Adrenal gland (tissue), 12 donors: ENCODE results near the gene CD44. TPM values are rescaled to one million over a fixed set of nuclear protein-coding genes. Genes with fewer than 3 reads are reported as not detected.

ENCODE experiments used
- DNase-seq, 7 donors: peaks; one replicate each; pipeline ENCODE4 v3.0.0-alpha.2; 2019 to 2020
- H3K27ac ChIP-seq, 5 donors: fragments of 200-600 bp; sonication (generic) in 4 of 5; 1 replicate in 3 of 5; 2 replicates in 2 of 5; pipeline versions ENCODE4 v1.5.1 to v1.8.0; 2016 to 2020; ENCODE audit warnings: mild to moderate bottlenecking in 1 of 5
- H3K27me3 ChIP-seq: fragments of 200-600 bp; 2 replicates; pipeline ENCODE4 v1.8.0; 2021
- H3K36me3 ChIP-seq, 2 donors: fragments of 200-600 bp; replicated peaks in 1 of 2; 1 replicate in 1 of 2; 2 replicates in 1 of 2; pipeline versions ENCODE4 v1.5.1 to v1.8.0; 2018 to 2022
- H3K4me1 ChIP-seq, 2 donors: fragments of 200-600 bp; replicated peaks in 1 of 2; 1 replicate in 1 of 2; 2 replicates in 1 of 2; pipeline versions ENCODE4 v1.5.1 to v1.8.0; 2018 to 2021
- H3K4me3 ChIP-seq, 4 donors: fragments of 200-600 bp; sonication (generic) in 3 of 4; one replicate each; pipeline ENCODE4 v1.5.1; 2016 to 2018
- H3K9me3 ChIP-seq, 3 donors: fragments of 200-600 bp; sonication (generic) in 1 of 3; replicated peaks in 1 of 3; 1 replicate in 2 of 3; 2 replicates in 1 of 3; pipeline versions ENCODE4 v1.5.1 to v1.8.0; 2016 to 2021
- POLR2A ChIP-seq, 2 donors: fragments of 450-650 bp; IDR thresholded peaks; one replicate each; pipeline ENCODE4 v1.6.1; 2017; ENCODE audit warnings: antibody characterized with exemption in 2 of 2, mild to moderate bottlenecking in 2 of 2, moderate library complexity in 1 of 2
- WGBS, 4 donors: extraction: QIAGEN DNeasy Blood & Tissue Kit in 2 of 4; methylation state at CpG; one replicate each; pipeline versions ENCODE4 v1.1.5 to v1.1.7; 2013 to 2017; 5-methylcytosine and 5-hydroxymethylcytosine counted together
- intact Hi-C, 2 donors: fragments of 100-400 bp; cut with DNase I; formaldehyde crosslinking; loops; one replicate each; pipeline versions ENCODE4 v1.14.1 to v1.15.0; 2022 to 2023
- polyA plus RNA-seq, 3 donors: library from polyadenylated mRNA; stranded (reverse); fragments of 200-250 nt in 2 of 3; fragments of 350-450 nt in 1 of 3; fragmentation: Illumina TruSeq in 1 of 3; extraction: RNeasy Lipid Tissue Mini Kit (QIAGEN cat#74804) in 1 of 3; gene quantifications; one replicate each; pipeline ENCODE4 v1.2.3, GENCODE V29; 2013 to 2014
- total RNA-seq, 9 donors: library from RNA; depleted of rRNA in 4 of 9; stranded (reverse); fragments of >200 nt in 4 of 9; fragments of 120-200 nt in 1 of 9; fragmentation: NEBNext Ultra II Directional in 1 of 9; extraction: Animal tissue kit (Norgen Biotek cat#: 25700) in 1 of 9; gene quantifications; one replicate each; pipeline versions ENCODE4 v1.1.0 to v1.2.4, GENCODE V29; 2013 to 2023
- TF ChIP-seq, protein P1 (sequence below), 6 experiments: fragments of 450-650 bp in 4 of 6; fragments of 200-600 bp in 2 of 6; sonication (generic) in 1 of 6; IDR thresholded peaks; 1 replicate in 5 of 6; 2 replicates in 1 of 6; pipeline versions ENCODE4 v1.5.1 to v1.8.0; 2016 to 2021; ENCODE audit warnings: antibody characterized with exemption in 6 of 6, mild to moderate bottlenecking in 2 of 6, moderate library complexity in 1 of 6
- donor health status: healthy with polysubstance abuse.
- donor health status: Bipolar disorder and iron deficiency.
- donor health status: DM: yes; HTN: yes; CAD: no.
- donor health status: DM: no; HTN: no; CAD: no.
- donor health status: DM: no; HTN: no; CAD: no.
- donor health status: DM: yes; HTN: yes; CAD: no.

Gene CD44
- total and polyA plus RNA-seq, 12 donors, result 10.2 to 110 (median 77.5) TPM

DNA sequence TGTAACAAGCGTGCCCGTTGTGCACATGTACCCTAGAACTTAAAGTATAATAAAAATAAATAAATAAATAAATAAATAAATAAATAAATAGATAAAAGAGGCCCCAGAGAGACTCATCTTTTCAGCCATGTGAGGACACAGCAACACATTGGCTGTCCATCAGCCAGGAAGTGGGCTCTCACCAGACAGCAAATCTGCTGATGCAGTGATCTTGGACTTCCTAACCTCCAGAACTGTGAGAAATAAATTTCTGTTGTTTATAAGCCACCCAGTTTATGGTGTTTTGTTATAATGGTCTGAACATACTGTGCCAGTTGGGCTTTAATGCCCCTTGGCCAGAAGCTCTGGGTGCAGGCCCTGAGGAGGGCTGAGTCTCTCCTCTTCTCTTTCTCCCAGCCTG, 42.2 kb upstream of the CD44 start:
- peak in 1 of 7 donors; percentile 20 for DNase-seq
- intact Hi-C loops, result no loop called here
- 39 to 94% (median 67%) methylated on average over 2 of the region's 2 CpGs for WGBS, 4 donors
- Histone ChIP-seq H3K36me3 (no peaks in the 10 kb centered on the region), H3K27ac (no peak overlapping the region), H3K9me3 (no peaks in the 10 kb centered on the region), H3K27me3 (no peaks in the 10 kb centered on the region), H3K4me3 (no peak overlapping the region), H3K4me1 (no peaks in the 10 kb centered on the region)
- no peak for TF ChIP-seq POLR2A (IDR thresholded peaks at IDR 0.05)
- TF ChIP-seq, protein P1, sequence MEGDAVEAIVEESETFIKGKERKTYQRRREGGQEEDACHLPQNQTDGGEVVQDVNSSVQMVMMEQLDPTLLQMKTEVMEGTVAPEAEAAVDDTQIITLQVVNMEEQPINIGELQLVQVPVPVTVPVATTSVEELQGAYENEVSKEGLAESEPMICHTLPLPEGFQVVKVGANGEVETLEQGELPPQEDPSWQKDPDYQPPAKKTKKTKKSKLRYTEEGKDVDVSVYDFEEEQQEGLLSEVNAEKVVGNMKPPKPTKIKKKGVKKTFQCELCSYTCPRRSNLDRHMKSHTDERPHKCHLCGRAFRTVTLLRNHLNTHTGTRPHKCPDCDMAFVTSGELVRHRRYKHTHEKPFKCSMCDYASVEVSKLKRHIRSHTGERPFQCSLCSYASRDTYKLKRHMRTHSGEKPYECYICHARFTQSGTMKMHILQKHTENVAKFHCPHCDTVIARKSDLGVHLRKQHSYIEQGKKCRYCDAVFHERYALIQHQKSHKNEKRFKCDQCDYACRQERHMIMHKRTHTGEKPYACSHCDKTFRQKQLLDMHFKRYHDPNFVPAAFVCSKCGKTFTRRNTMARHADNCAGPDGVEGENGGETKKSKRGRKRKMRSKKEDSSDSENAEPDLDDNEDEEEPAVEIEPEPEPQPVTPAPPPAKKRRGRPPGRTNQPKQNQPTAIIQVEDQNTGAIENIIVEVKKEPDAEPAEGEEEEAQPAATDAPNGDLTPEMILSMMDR (IDR thresholded peaks at IDR 0.05), result no peak

DNA sequence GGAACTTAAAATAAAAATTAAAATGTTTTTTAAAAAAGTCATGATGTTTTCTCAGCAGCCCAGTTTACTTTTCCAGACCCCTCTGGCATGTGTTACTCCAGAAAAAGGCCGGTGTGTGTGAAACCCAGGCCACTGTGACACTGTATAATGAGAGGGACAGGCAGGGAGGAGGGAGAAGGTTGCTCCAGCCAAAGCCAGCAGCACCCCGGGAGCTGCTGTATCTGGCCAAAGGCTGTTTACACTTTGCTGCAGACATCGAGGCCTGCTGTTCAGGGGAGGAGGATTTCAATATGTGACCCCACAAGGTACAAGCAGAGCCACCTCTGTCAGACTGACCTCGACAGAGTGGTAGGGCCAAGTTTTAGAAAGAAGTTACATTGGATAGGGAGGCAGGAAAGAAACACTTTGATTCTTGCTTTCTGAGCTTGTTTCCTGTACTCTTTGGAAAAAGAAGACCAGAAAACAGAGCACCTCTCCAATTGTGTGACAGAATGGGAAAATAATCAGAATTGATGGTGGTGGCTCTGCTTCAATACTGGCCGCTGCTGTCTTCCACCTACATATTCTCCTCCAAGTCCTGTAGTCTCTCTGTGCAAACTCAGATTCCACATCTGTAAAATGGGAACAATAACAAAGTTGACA, 41.0 kb upstream of the CD44 start:
- no peaks in the 10 kb centered on the region for H3K27me3 ChIP-seq
- WGBS, 4 donors, result 43 to 67% (median 54%) methylated on average over 5 of the region's 5 CpGs
- no peak overlapping the region for H3K4me3 ChIP-seq
- H3K36me3 ChIP-seq, result no peaks in the 10 kb centered on the region
- no peaks in the 10 kb centered on the region for H3K4me1 ChIP-seq
- no peak overlapping the region for H3K27ac ChIP-seq
- H3K9me3 ChIP-seq, result no peaks in the 10 kb centered on the region
- DNase-seq, result no peak
- no peak for TF ChIP-seq POLR2A (IDR thresholded peaks at IDR 0.05)
- TF ChIP-seq, protein P1 (IDR thresholded peaks at IDR 0.05), result no peak
- intact Hi-C loops, result no loop called here

DNA sequence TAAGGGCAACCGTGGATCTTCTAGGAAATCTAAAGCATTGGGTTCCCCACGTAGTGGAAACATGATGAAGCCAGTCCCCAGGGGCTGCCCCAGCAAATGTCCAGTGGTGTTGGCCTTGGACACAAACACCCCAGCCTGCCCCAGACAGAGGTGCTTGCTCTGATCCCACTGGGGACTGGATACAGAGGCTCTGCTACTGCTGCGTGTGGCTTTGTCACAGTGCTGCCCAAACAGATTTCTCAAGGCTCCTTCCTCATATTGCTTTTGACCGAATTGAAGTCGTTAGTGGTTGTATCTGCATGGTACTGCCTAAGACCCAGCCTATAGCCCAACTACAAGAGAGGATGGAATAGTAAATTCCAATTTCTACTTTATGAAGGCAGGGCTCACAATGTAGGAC, 40.1 kb upstream of the CD44 start:
- no peaks in the 10 kb centered on the region for H3K36me3 ChIP-seq
- no peak for TF ChIP-seq POLR2A (IDR thresholded peaks at IDR 0.05)
- TF ChIP-seq, protein P1 (IDR thresholded peaks at IDR 0.05), result no peak
- no peaks in the 10 kb centered on the region for H3K4me1 ChIP-seq
- no peaks in the 10 kb centered on the region for H3K9me3 ChIP-seq
- intact Hi-C loops, result no loop called here
- H3K4me3 ChIP-seq, result no peak overlapping the region
- H3K27me3 ChIP-seq, result no peaks in the 10 kb centered on the region
- WGBS, 4 donors, result 74 to 86% (median 78%) methylated on average over 5 of the region's 5 CpGs
- no peak for DNase-seq
- H3K27ac ChIP-seq, result peak overlapping the region in 2 of 5 donors; percentile 57 to 63

DNA sequence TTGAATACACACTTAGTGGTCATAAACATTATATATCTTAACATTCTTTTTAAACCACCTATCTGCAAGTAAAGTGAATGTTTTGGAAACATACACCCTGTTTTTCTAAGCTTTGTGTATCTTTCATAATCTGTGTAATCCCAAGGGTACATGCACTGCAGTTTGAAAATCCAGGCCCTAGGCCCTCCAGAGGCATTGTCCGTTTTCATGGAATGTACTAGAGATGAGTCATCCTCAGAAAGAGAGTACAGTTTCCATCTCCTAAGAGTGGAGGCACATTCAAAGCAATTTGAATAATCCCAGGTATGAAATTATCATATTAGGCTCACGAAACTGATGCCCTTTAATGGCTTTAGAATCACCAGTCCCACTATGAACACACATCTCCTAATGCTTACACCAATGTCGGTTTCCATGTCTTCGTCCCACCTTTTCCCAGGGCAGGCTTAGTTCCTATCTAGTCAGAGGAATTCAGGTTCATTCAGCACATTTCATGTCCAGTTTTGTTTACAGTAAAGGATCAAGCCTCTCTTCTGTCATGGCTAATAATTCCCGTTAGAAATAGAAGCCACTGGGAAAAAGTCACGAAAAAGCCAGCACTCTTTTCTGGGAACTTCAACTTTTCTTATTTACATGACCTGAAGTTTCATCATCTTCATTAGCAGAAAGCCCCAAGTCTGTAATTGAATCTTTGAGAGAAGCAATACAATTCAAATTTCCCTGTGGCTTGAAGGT, 39.5 kb upstream of the CD44 start:
- H3K4me1 ChIP-seq, result no peaks in the 10 kb centered on the region
- 74 to 79% (median 76%) methylated on average over 6 of the region's 6 CpGs for WGBS, 4 donors
- intact Hi-C loops, result no loop called here

More for the DNA sequence above, 39.5 kb upstream of the CD44 start:
- Histone ChIP-seq H3K4me3 (no peak overlapping the region), H3K36me3 (no peaks in the 10 kb centered on the region), H3K27me3 (no peaks in the 10 kb centered on the region), H3K27ac (peak overlapping the region in 2 of 5 donors; percentile 57 to 63), H3K9me3 (no peaks in the 10 kb centered on the region)
- DNase-seq, result no peak
- TF ChIP-seq POLR2A (IDR thresholded peaks at IDR 0.05), result no peak
- TF ChIP-seq, protein P1 (IDR thresholded peaks at IDR 0.05), result no peak
